Activated naive CD4-positive, alpha-beta T cell treated with anti-CD3 and anti-CD28 coated beads, Interleukin-2, amount 10 ng/mL, durations not matched to agents 7 days and 5 days (primary cell): Measurements from ENCODE around the gene MT1A.

ENCODE experiments used
- CTCF ChIA-PET: fragments of 350-600 bp; sonication (Branson Sonifier 250); formaldehyde crosslinking; loops from one replicate; lab custom pipeline; 2021; ENCODE audit warnings: antibody characterized with exemption; lab: Charles Lee
- DNase-seq: peaks from one replicate; pipeline ENCODE4 v3.0.0-alpha.2; 2020
- H3K27ac Mint-ChIP-seq: one replicate; pipeline ENCODE4 v1.8.0; 2021; ENCODE audit warnings: mild to moderate bottlenecking, moderate library complexity, mixed read lengths
- H3K27me3 Mint-ChIP-seq: one replicate; pipeline ENCODE4 v1.8.0; 2021; ENCODE audit warnings: mild to moderate bottlenecking, mixed read lengths
- H3K36me3 Mint-ChIP-seq: one replicate; pipeline ENCODE4 v1.8.0; 2021; ENCODE audit warnings: mixed read lengths
- H3K4me1 Mint-ChIP-seq: one replicate; pipeline ENCODE4 v1.8.0; 2021; ENCODE audit warnings: mixed read lengths
- H3K4me3 Mint-ChIP-seq: one replicate; pipeline ENCODE4 v1.8.0; 2021; ENCODE audit warnings: mild to moderate bottlenecking, moderate library complexity, mixed read lengths
- H3K9me3 Mint-ChIP-seq: one replicate; pipeline ENCODE4 v1.8.0; 2021; ENCODE audit warnings: mixed read lengths

The MT1A gene

DNA sequence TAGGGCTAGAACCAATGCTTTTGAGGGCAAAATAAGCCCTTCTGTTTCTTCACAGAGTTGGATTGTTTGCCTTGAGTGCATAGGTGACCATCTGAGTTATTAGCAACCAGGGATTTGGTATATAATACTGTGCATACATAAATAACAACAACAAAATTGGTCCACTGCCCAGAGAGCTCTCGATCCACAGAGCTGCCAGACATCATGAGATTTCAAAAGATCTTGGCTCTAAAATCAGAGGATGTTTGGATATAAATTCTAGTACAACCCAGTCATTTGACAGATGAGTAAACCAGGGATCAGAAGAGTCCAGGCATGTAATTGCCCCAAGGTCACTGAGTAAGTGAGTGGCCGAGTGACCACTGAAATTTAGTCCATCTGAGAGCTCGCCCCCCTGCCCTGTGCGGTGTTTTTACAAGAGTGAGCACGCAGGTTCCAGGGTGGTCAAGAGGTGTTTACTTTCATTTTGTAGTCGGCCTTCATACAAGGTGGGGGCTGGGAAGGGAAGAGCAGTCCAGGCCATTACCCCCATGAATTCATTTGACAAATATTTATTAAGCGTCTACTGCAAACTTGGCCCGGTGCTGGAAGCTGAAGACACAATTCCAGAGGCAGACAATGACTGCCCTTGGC, 31.9 kb upstream of the MT1A start:
- peaks cover 48% of the 10 kb centered on the region for H3K4me1 Mint-ChIP-seq
- H3K36me3 Mint-ChIP-seq = peaks cover 1% of the 10 kb centered on the region
- no peaks in the 10 kb centered on the region for H3K9me3 Mint-ChIP-seq
- no peak for DNase-seq
- H3K27ac Mint-ChIP-seq = peak overlapping the region; percentile 80
- no peak overlapping the region for H3K4me3 Mint-ChIP-seq
- CTCF ChIA-PET = interaction anchor here (1.0 to 5.3 kb wide), 3 partner anchors 24 to 95 kb away, joined by 3 to 34 read pairs (median 4); no protein-coding TSS in a partner anchor
- peaks cover 21% of the 10 kb centered on the region for H3K27me3 Mint-ChIP-seq

DNA sequence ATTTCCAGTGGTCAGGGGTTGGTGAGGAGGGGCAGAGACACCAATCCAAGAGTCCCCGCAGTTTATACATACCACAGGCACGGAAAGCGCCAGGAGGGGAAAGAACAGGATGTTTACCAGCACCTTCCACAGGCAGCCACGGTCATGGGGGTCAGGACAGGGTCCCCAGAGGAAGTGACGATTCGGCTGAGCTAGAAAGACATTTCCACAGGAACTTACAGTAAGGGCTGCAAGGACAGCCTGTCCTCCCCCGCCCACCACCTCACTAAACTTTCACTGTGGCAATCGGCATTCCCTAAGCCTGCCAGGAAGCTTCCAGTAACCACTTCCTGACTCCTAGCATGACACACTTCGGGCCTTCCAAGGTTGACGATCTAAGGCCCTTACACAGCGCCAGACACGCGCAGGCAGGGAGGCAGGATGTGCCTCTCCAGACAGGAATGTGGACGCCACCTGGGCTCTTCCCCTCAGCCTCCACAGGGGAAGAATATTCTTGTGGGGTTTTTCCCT, 31.3 kb upstream of the MT1A start:
- DNase-seq = peak; percentile 42
- Mint-ChIP-seq H3K4me1 (peaks cover 48% of the 10 kb centered on the region), H3K27ac (peak overlapping the region; percentile 80), H3K9me3 (no peaks in the 10 kb centered on the region), H3K4me3 (peak overlapping the region; percentile 31), H3K27me3 (peaks cover 16% of the 10 kb centered on the region), H3K36me3 (peaks cover 1% of the 10 kb centered on the region)
- CTCF ChIA-PET = interaction anchor here (1.0 to 5.3 kb wide), 3 partner anchors 23 to 95 kb away, joined by 3 to 34 read pairs (median 4); no protein-coding TSS in a partner anchor

DNA sequence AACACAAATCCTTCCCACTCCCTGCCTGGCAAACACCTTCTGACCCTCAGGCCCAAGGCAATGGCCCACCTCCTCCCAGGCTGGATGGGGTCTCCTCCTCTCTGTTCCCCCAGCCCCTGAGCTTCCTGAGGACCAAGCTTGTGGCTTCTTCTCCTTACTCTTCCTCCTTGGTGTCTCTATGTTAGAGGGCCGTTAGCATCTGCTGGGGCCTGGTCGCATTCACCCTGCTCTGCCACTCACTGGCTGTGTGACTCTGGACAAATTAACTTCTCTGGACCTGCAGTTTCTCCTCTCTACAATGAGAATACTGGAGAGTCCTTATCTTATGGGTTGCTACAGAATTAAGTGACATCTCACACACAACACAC, 30.8 kb upstream of the MT1A start:
- no peak for DNase-seq
- H3K27ac Mint-ChIP-seq = peak overlapping the region; percentile 80
- peaks cover 1% of the 10 kb centered on the region for H3K36me3 Mint-ChIP-seq
- peaks cover 48% of the 10 kb centered on the region for H3K4me1 Mint-ChIP-seq
- H3K4me3 Mint-ChIP-seq = peak overlapping the region; percentile 63
- H3K27me3 Mint-ChIP-seq = peaks cover 15% of the 10 kb centered on the region
- CTCF ChIA-PET = interaction anchor here (1.0 to 5.3 kb wide), 3 partner anchors 30 to 94 kb away, joined by 3 to 34 read pairs (median 5); no protein-coding TSS in a partner anchor
- no peaks in the 10 kb centered on the region for H3K9me3 Mint-ChIP-seq

DNA sequence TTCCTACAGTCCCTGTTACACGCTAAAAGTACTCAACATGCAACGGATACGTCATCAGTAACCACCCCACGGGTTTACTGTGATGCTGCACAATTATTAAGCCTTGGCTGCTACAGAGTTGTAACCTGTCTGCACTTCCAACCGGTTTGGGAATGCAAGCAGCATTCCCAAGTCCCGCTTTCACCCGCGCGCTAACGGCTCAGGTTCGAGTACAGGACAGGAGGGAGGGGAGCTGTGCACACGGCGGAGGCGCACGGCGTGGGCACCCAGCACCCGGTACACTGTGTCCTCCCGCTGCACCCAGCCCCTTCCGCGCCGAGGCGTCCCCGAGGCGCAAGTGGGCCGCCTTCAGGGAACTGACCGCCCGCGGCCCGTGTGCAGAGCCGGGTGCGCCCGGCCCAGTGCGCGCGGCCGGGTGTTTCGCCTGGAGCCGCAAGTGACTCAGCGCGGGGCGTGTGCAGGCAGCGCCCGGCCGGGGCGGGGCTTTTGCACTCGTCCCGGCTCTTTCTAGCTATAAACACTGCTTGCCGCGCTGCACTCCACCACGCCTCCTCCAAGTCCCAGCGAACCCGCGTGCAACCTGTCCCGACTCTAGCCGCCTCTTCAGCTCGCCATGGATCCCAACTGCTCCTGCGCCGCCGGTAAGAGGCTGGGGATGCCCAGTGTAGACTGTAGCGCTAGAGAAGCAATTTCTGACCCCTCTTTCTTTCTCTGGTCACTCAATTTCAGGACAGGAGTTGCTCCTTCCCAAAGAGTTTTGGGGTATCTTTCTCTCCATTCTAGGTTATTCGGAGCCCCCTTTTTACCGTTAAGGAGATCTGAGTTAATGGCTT, 30.2 kb upstream of the MT1A start, which contains the start of gene MT2A:
Gene MT2A (plus strand): TSS at position 542 of the 833 bp plus-strand sequence. CDS start 72 bp downstream, at position 614.
- H3K36me3 Mint-ChIP-seq = peaks cover 1% of the 10 kb centered on the region
- peak within 1 kb of the TSS; percentile 93 for H3K27ac Mint-ChIP-seq
- H3K9me3 Mint-ChIP-seq = no peaks in the 10 kb centered on the region
- peak; percentile 94 for DNase-seq
- peaks cover 48% of the 10 kb centered on the region for H3K4me1 Mint-ChIP-seq
- peaks cover 15% of the 10 kb centered on the region for H3K27me3 Mint-ChIP-seq
- CTCF ChIA-PET = interaction anchor here (0.6 to 1.3 kb wide), 3 partner anchors 10 to 93 kb away, joined by 3 to 5 read pairs (median 4); no protein-coding TSS in a partner anchor
- H3K4me3 Mint-ChIP-seq = peak within 1 kb of the TSS; percentile 92

DNA sequence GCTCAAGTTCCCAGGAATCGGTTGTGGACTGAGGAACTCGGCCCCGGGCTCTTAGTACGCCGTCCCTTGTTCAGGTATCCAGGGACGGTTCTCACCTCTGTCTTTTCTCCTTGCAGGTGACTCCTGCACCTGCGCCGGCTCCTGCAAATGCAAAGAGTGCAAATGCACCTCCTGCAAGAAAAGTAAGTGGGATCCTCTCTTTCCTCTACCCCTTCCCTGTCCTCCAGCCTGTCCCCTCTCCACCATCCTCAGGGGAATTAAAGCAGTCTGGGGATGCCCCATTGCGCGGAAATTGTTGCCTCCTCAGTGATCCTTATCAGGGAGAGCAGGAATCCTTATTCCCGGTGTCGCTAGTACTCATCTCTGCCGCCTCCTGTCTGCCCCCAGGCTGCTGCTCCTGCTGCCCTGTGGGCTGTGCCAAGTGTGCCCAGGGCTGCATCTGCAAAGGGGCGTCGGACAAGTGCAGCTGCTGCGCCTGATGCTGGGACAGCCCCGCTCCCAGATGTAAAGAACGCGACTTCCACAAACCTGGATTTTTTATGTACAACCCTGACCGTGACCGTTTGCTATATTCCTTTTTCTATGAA, 29.5 kb upstream of the MT1A start:
- H3K4me1 Mint-ChIP-seq = peaks cover 44% of the 10 kb centered on the region
- peaks cover 1% of the 10 kb centered on the region for H3K36me3 Mint-ChIP-seq
- H3K27ac Mint-ChIP-seq = peak overlapping the region; percentile 93
- peak overlapping the region; percentile 92 for H3K4me3 Mint-ChIP-seq
- CTCF ChIA-PET = interaction anchor here (0.6 to 2.1 kb wide), 5 partner anchors 11 to 253 kb away, joined by 3 to 6 read pairs (median 4); no protein-coding TSS in a partner anchor
- DNase-seq = peak; percentile 37
- H3K27me3 Mint-ChIP-seq = peaks cover 8% of the 10 kb centered on the region
- H3K9me3 Mint-ChIP-seq = no peaks in the 10 kb centered on the region

DNA sequence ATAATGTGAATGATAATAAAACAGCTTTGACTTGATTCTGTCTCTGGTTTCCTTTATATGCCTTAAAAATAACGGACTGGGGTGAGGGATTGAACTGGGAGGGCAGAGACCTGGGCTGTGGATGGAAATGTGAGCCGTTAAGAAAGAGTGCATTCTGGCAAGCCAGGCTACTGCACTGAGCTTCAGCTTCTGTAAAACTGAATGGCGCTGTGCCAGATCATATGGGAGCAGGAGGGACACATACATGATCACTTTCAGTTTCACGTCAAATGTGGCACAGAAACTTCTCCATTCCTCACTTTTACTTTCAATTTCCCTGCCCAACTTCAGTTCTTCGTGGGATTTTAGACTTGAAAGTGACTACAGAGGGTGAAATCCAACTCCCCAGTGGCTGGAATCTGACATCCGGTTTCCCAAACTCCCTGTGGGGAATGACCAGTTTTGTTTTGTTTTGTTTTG, 29.0 kb upstream of the MT1A start:
- Mint-ChIP-seq H3K27ac (peak overlapping the region; percentile 93), H3K27me3 (peaks cover 4% of the 10 kb centered on the region), H3K9me3 (no peaks in the 10 kb centered on the region), H3K4me1 (peaks cover 44% of the 10 kb centered on the region), H3K36me3 (peaks cover 1% of the 10 kb centered on the region), H3K4me3 (peak overlapping the region; percentile 92)
- peak; percentile 86 for DNase-seq
- CTCF ChIA-PET = interaction anchor here (0.6 to 2.1 kb wide), 3 partner anchors 11 to 254 kb away, joined by 3 to 6 read pairs (median 3); no protein-coding TSS in a partner anchor

DNA sequence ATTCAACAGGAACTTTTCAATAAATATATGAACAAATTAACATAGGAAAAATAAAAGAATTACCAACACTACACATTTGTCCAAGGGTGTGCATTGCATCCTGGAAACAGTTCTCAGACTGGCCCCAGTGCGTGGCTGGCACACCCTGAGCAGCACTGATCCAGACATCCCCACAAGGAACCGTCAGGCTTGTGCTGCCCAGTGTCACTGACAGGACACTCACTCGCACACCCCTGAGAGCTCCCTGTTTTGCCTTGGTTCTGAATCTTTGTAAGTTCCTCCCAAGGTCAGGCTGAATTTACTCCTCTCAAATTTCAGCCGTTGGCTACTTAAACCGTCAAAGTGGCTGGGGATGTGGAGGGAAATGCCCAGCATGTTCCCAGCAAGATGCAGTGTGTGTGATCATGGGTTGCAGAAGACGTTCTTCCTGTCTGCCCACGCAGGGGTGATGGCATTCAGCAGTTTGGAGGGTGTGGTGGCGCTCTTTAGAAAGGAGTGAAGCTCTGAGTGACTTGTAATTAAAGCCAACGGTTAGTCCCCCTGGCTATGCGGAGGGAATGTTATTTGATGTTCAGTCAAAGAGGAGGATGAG, 28.4 kb upstream of the MT1A start:
- peak; percentile 47 for DNase-seq
- Mint-ChIP-seq H3K9me3 (no peaks in the 10 kb centered on the region), H3K36me3 (peaks cover 1% of the 10 kb centered on the region), H3K4me3 (peak overlapping the region; percentile 92), H3K27ac (peak overlapping the region; percentile 93), H3K27me3 (peaks cover 2% of the 10 kb centered on the region), H3K4me1 (peaks cover 48% of the 10 kb centered on the region)
- CTCF ChIA-PET = interaction anchor here (0.9 to 2.1 kb wide), 2 partner anchors 92 to 254 kb away, joined by 3 to 6 read pairs; no protein-coding TSS in a partner anchor

DNA sequence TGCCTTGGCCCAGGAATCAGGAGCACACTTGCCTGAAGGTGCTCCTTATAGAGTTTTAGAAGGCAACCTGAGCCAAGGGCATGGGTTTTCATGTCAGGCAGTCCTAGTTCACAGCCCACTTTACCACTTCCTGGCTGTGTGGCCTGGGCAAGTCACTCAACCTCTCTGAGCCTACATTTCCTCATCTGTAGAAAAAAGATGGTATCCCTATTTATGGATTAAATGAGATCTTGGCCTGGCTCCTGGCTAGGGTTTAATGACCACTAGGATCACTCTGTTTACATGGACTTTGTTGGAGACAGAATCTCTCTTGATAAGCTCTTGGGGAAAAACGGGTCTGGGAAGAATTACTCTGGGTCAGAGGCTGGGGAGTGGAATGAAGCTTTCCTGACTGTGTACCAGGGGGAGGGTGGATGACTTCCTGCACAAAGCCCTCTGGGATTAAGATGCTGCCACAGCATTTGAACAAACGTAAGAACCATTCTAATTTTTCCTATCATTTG, 27.8 kb upstream of the MT1A start:
- CTCF ChIA-PET = interaction anchor here (1.2 to 2.1 kb wide), 2 partner anchors 10 to 91 kb away, joined by 4 to 6 read pairs; no protein-coding TSS in a partner anchor
- peaks cover 48% of the 10 kb centered on the region for H3K4me1 Mint-ChIP-seq

DNA sequence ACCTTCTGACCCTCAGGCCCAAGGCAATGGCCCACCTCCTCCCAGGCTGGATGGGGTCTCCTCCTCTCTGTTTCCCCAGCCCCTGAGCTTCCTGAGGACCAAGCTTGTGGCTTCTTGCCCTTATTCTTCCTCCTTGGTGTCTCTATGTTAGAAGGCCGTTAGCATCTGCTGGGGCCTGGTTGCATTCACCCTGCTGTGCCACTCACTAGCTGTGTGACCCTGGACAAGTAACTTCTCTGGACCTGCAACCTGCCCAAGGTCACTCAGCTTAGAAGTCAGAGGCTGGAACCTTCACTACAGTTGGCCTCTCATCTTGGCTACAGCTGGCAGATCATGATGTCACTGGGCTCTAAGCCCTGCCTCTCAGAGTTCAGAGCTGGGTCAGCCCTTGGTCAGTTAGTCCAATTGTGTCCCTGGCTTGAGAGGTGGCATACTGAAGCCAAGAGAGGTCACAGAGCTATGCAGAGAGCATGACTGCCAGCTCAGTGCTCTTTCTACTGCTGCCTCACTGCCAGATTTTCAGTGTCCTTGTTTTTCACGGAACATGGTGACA, 27.1 kb upstream of the MT1A start:
- no peaks in the 10 kb centered on the region for H3K27me3 Mint-ChIP-seq

More for the DNA sequence above, 27.8 kb upstream of the MT1A start:
- Mint-ChIP-seq H3K4me3 (peak overlapping the region; percentile 38), H3K27me3 (no peaks in the 10 kb centered on the region), H3K27ac (peak overlapping the region; percentile 93), H3K36me3 (peaks cover 1% of the 10 kb centered on the region), H3K9me3 (no peaks in the 10 kb centered on the region)
- DNase-seq = no peak

DNA sequence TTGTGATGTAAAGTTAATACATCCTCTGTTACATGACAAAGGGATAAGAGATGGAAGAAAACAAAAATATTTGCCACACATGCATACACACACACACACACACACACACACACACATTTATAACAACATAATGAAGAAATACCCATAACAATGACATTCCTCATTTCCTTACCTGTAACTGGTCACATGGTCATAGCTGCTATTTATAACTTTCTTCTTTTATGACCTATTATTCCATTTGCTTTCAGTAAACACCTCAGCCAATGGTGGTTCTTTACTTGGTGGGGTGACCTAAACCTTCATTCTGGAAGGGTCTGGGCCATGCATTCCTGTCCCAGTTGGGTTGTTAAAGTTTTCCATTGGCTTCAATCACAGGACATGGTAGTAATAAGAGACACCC, 24.8 kb upstream of the MT1A start:
- H3K4me3 Mint-ChIP-seq = no peak overlapping the region
- H3K9me3 Mint-ChIP-seq = no peaks in the 10 kb centered on the region
- no peak for DNase-seq
- peaks cover 22% of the 10 kb centered on the region for H3K27me3 Mint-ChIP-seq
- CTCF ChIA-PET = interaction anchor here (1.2 kb wide), 1 partner anchor 10 kb away, joined by 4 read pairs; no protein-coding TSS in a partner anchor
- no peak overlapping the region for H3K27ac Mint-ChIP-seq
- peaks cover 47% of the 10 kb centered on the region for H3K4me1 Mint-ChIP-seq
- H3K36me3 Mint-ChIP-seq = peaks cover 1% of the 10 kb centered on the region

More for the DNA sequence above, 27.1 kb upstream of the MT1A start:
- Mint-ChIP-seq H3K9me3 (no peaks in the 10 kb centered on the region), H3K4me1 (peaks cover 47% of the 10 kb centered on the region), H3K36me3 (peaks cover 1% of the 10 kb centered on the region), H3K4me3 (no peak overlapping the region), H3K27ac (no peak overlapping the region)
- CTCF ChIA-PET = interaction anchor here (1.2 to 2.1 kb wide), 2 partner anchors 11 to 91 kb away, joined by 4 to 6 read pairs; no protein-coding TSS in a partner anchor
- DNase-seq = no peak

DNA sequence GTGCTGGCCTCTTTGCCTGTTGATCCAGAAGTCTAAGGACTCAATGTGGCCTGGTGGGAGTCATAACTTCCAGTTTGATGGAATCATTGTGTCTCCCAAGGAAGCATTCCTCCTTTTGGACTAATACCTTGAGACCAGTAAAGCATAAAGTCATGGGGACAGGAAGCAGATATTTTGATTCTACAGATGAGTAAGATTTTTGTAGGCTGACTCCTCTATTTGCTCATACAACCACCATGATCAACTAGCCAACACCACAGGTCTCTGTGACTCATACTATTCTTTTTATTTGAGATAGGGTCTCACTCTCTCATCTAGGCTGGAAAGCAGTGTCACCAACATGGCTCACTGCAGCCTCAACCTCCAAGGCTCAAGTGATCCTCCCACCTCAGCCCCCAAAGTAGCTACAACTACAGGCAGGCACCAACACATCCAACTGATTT, 23.9 kb upstream of the MT1A start:
- no peaks in the 10 kb centered on the region for H3K36me3 Mint-ChIP-seq
- no peaks in the 10 kb centered on the region for H3K9me3 Mint-ChIP-seq
- H3K4me3 Mint-ChIP-seq = no peak overlapping the region
- H3K27me3 Mint-ChIP-seq = peaks cover 31% of the 10 kb centered on the region
- DNase-seq = no peak
- peaks cover 40% of the 10 kb centered on the region for H3K4me1 Mint-ChIP-seq
- H3K27ac Mint-ChIP-seq = no peak overlapping the region
- CTCF ChIA-PET = no interaction called here

DNA sequence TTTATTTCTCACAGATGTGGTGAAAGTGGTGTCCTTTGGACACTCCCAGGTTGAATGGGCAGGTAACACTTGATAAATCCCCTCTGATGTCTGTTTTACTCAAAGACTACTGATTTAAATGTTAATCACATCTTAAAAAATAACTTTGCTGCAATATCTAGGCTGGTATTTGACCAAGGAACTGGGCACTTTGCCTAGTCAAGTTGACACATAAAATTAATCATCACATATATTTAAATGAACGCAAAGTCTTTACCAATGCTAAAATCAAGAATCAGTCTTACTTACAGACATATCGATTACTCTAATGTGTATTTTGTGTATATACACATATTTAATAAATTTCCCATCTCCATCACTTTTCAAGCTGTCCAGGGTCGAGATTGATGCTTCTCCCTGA, 23.1 kb upstream of the MT1A start:
- H3K4me3 Mint-ChIP-seq = no peak overlapping the region
- no peaks in the 10 kb centered on the region for H3K36me3 Mint-ChIP-seq
- DNase-seq = no peak
- H3K4me1 Mint-ChIP-seq = peaks cover 34% of the 10 kb centered on the region
- H3K9me3 Mint-ChIP-seq = no peaks in the 10 kb centered on the region
- no peak overlapping the region for H3K27ac Mint-ChIP-seq
- CTCF ChIA-PET = no interaction called here
- H3K27me3 Mint-ChIP-seq = peaks cover 38% of the 10 kb centered on the region
